ENCODE data around the gene LARGE1.

LARGE1 gene

GRCh38 chr22:33553493-33553892 is 366.8 kb downstream of the LARGE1 start:
- Histone ChIP-seq H3K9ac (ENCODE audit: low read depth, low read length) (no peak overlapping the region), H3K27ac (ENCODE audit: low read length) (no peak overlapping the region), H2AFZ (ENCODE audit: low read depth, low read length) (no peak overlapping the region), H4K20me1 (ENCODE audit: insufficient read depth, low read length) (no peaks in the 10 kb centered on the region), H3K79me2 (ENCODE audit: insufficient read depth, low read length) (no peaks in the 10 kb centered on the region), H3K27me3 (ENCODE audit: insufficient read depth, low read length, poor library complexity) (no peaks in the 10 kb centered on the region), H3K4me2 (ENCODE audit: insufficient read depth, low read length) (no peak overlapping the region), H3K4me3 (ENCODE audit: low read depth in 1 of 2, low read length in 2 of 2) (no peak overlapping the region), H3K36me3 (ENCODE audit: insufficient read depth, low read length) (no peaks in the 10 kb centered on the region), H3K4me1 (ENCODE audit: insufficient read depth, low read length) (no peaks in the 10 kb centered on the region), H3K9me3 (ENCODE audit: insufficient read depth, low read length, severe bottlenecking) (no peaks in the 10 kb centered on the region)
- DNase-seq (no peak), ATAC-seq (ENCODE audit: insufficient read depth, low read depth) (no peak)
- TF ChIP-seq, protein P1, sequence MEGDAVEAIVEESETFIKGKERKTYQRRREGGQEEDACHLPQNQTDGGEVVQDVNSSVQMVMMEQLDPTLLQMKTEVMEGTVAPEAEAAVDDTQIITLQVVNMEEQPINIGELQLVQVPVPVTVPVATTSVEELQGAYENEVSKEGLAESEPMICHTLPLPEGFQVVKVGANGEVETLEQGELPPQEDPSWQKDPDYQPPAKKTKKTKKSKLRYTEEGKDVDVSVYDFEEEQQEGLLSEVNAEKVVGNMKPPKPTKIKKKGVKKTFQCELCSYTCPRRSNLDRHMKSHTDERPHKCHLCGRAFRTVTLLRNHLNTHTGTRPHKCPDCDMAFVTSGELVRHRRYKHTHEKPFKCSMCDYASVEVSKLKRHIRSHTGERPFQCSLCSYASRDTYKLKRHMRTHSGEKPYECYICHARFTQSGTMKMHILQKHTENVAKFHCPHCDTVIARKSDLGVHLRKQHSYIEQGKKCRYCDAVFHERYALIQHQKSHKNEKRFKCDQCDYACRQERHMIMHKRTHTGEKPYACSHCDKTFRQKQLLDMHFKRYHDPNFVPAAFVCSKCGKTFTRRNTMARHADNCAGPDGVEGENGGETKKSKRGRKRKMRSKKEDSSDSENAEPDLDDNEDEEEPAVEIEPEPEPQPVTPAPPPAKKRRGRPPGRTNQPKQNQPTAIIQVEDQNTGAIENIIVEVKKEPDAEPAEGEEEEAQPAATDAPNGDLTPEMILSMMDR (IDR thresholded peaks at IDR 0.05; ENCODE audit: borderline replicate concordance, extremely low read depth, low read length, poor library complexity, severe bottlenecking), result no peak
- TF ChIP-seq EZH2 (IDR thresholded peaks at IDR 0.05; ENCODE audit: borderline replicate concordance, low read depth, low read length, severe bottlenecking), result no peak

GRCh38 chr22:33544707-33545106 is 375.6 kb downstream of the LARGE1 start:
- Histone ChIP-seq H3K79me2 (ENCODE audit: insufficient read depth, low read length) (no peaks in the 10 kb centered on the region), H3K9ac (ENCODE audit: low read depth, low read length) (no peak overlapping the region), H3K36me3 (ENCODE audit: insufficient read depth, low read length) (no peaks in the 10 kb centered on the region), H3K9me3 (ENCODE audit: insufficient read depth, low read length, severe bottlenecking) (peaks cover 3% of the 10 kb centered on the region), H3K4me2 (ENCODE audit: insufficient read depth, low read length) (no peak overlapping the region), H3K27me3 (ENCODE audit: insufficient read depth, low read length, poor library complexity) (no peaks in the 10 kb centered on the region), H3K4me3 (ENCODE audit: low read depth in 1 of 2, low read length in 2 of 2) (no peak overlapping the region), H4K20me1 (ENCODE audit: insufficient read depth, low read length) (no peaks in the 10 kb centered on the region), H2AFZ (ENCODE audit: low read depth, low read length) (no peak overlapping the region), H3K27ac (ENCODE audit: low read length) (no peak overlapping the region), H3K4me1 (ENCODE audit: insufficient read depth, low read length) (no peaks in the 10 kb centered on the region)
- TF ChIP-seq EZH2 (IDR thresholded peaks at IDR 0.05; ENCODE audit: borderline replicate concordance, low read depth, low read length, severe bottlenecking), result no peak
- TF ChIP-seq, protein P1 (IDR thresholded peaks at IDR 0.05; ENCODE audit: borderline replicate concordance, extremely low read depth, low read length, poor library complexity, severe bottlenecking), result no peak
- no peak for DNase-seq
- ATAC-seq (ENCODE audit: insufficient read depth, low read depth), result no peak

- no peaks in the 10 kb centered on the region for H3K36me3 ChIP-seq (ENCODE audit: insufficient read depth, low read length)
- H3K4me1 ChIP-seq (ENCODE audit: insufficient read depth, low read length), result no peaks in the 10 kb centered on the region
- TF ChIP-seq EZH2 (IDR thresholded peaks at IDR 0.05; ENCODE audit: borderline replicate concordance, low read depth, low read length, severe bottlenecking), result no peak
- TF ChIP-seq, protein P1 (IDR thresholded peaks at IDR 0.05; ENCODE audit: borderline replicate concordance, extremely low read depth, low read length, poor library complexity, severe bottlenecking), result no peak
- H3K9ac ChIP-seq (ENCODE audit: low read depth, low read length), result no peak overlapping the region
- no peak overlapping the region for H3K4me2 ChIP-seq (ENCODE audit: insufficient read depth, low read length)
- H3K4me3 ChIP-seq (ENCODE audit: low read depth in 1 of 2, low read length in 2 of 2), result no peak overlapping the region
- H2AFZ ChIP-seq (ENCODE audit: low read depth, low read length), result no peak overlapping the region
- H3K79me2 ChIP-seq (ENCODE audit: insufficient read depth, low read length), result no peaks in the 10 kb centered on the region
- DNase-seq (no peak), ATAC-seq (ENCODE audit: insufficient read depth, low read depth) (no peak)
- no peaks in the 10 kb centered on the region for H3K27me3 ChIP-seq (ENCODE audit: insufficient read depth, low read length, poor library complexity)
- peaks cover 3% of the 10 kb centered on the region for H3K9me3 ChIP-seq (ENCODE audit: insufficient read depth, low read length, severe bottlenecking)
- H4K20me1 ChIP-seq (ENCODE audit: insufficient read depth, low read length), result no peaks in the 10 kb centered on the region
- H3K27ac ChIP-seq (ENCODE audit: low read length), result no peak overlapping the region
Observed at GRCh38 chr22:33542722-33543121, 377.6 kb downstream of the LARGE1 start.

GRCh38 chr22:33542153-33542552 is 378.1 kb downstream of the LARGE1 start:
- no peak overlapping the region for H2AFZ ChIP-seq (ENCODE audit: low read depth, low read length)
- H4K20me1 ChIP-seq (ENCODE audit: insufficient read depth, low read length), result no peaks in the 10 kb centered on the region
- no peaks in the 10 kb centered on the region for H3K36me3 ChIP-seq (ENCODE audit: insufficient read depth, low read length)
- no peak overlapping the region for H3K27ac ChIP-seq (ENCODE audit: low read length)
- no peaks in the 10 kb centered on the region for H3K79me2 ChIP-seq (ENCODE audit: insufficient read depth, low read length)
- DNase-seq (no peak), ATAC-seq (ENCODE audit: insufficient read depth, low read depth) (no peak)
- TF ChIP-seq, protein P1 (IDR thresholded peaks at IDR 0.05; ENCODE audit: borderline replicate concordance, extremely low read depth, low read length, poor library complexity, severe bottlenecking), result no peak
- no peak for TF ChIP-seq EZH2 (IDR thresholded peaks at IDR 0.05; ENCODE audit: borderline replicate concordance, low read depth, low read length, severe bottlenecking)
- H3K4me2 ChIP-seq (ENCODE audit: insufficient read depth, low read length), result no peak overlapping the region
- no peak overlapping the region for H3K9ac ChIP-seq (ENCODE audit: low read depth, low read length)
- no peaks in the 10 kb centered on the region for H3K27me3 ChIP-seq (ENCODE audit: insufficient read depth, low read length, poor library complexity)
- H3K9me3 ChIP-seq (ENCODE audit: insufficient read depth, low read length, severe bottlenecking), result peaks cover 3% of the 10 kb centered on the region
- H3K4me1 ChIP-seq (ENCODE audit: insufficient read depth, low read length), result no peaks in the 10 kb centered on the region
- H3K4me3 ChIP-seq (ENCODE audit: low read depth in 1 of 2, low read length in 2 of 2), result no peak overlapping the region

All from DND-41 (cell line).